HG03432 (cell line): ENCODE results near the gene CTNNA2.

Source experiments
- ATAC-seq: cut with Tn5 transposase; IDR thresholded peaks from one replicate; pipeline ENCODE4 v1.9.1; 2021; ENCODE audit warnings: mild to moderate bottlenecking, moderate library complexity; ENCODE audit not compliant: unreplicated experiment

The CTNNA2 gene

GRCh38 chr2:79780781-79781180 is 267.9 kb downstream of the CTNNA2 start:
- ATAC-seq = no peak

- no peak for ATAC-seq
These were observed 270.0 kb downstream of the CTNNA2 start for GRCh38 chr2:79782576-79783452.

- ATAC-seq = no peak
These were observed 276.3 kb downstream of the CTNNA2 start for GRCh38 chr2:79788952-79789651.

GRCh38 chr2:79789811-79790210 is 277.0 kb downstream of the CTNNA2 start:
- ATAC-seq = no peak

- ATAC-seq = no peak
These were observed 279.2 kb downstream of the CTNNA2 start for GRCh38 chr2:79792090-79792489.

- ATAC-seq = no peak
These were observed 280.2 kb downstream of the CTNNA2 start for GRCh38 chr2:79793006-79793405.

GRCh38 chr2:79796641-79797040 is 283.8 kb downstream of the CTNNA2 start:
- no peak for ATAC-seq

GRCh38 chr2:79798776-79799175 is 285.9 kb downstream of the CTNNA2 start:
- no peak for ATAC-seq

- ATAC-seq = no peak
These were observed 286.9 kb downstream of the CTNNA2 start for GRCh38 chr2:79799729-79800128.

GRCh38 chr2:79801082-79801481 is 288.2 kb downstream of the CTNNA2 start:
- ATAC-seq = no peak

GRCh38 chr2:79817288-79817687 is 304.4 kb downstream of the CTNNA2 start:
- ATAC-seq = no peak

GRCh38 chr2:79820281-79820680 is 307.4 kb downstream of the CTNNA2 start:
- no peak for ATAC-seq

- no peak for ATAC-seq
These were observed 309.3 kb downstream of the CTNNA2 start for GRCh38 chr2:79822136-79822535.

GRCh38 chr2:79824086-79824786 is 311.4 kb downstream of the CTNNA2 start:
- ATAC-seq = no peak

- ATAC-seq = no peak
These were observed 315.0 kb downstream of the CTNNA2 start for GRCh38 chr2:79827881-79828280.

GRCh38 chr2:79830501-79830900 is 317.6 kb downstream of the CTNNA2 start:
- no peak for ATAC-seq

GRCh38 chr2:79831961-79832360 is 319.1 kb downstream of the CTNNA2 start:
- no peak for ATAC-seq

GRCh38 chr2:79832511-79833234 is 319.8 kb downstream of the CTNNA2 start:
- ATAC-seq = no peak

GRCh38 chr2:79833235-79833878 is 320.5 kb downstream of the CTNNA2 start:
- ATAC-seq = no peak

- ATAC-seq = no peak
These were observed 323.1 kb downstream of the CTNNA2 start for GRCh38 chr2:79835911-79836310.
